GM21526 (cell line): ENCODE results near the gene UMODL1.

Experiments used
- ATAC-seq: cut with Tn5 transposase; IDR thresholded peaks from one replicate; pipeline ENCODE4 v1.9.1; 2021; ENCODE audit warnings: moderate library complexity; ENCODE audit not compliant: unreplicated experiment, low FRiP score

Gene UMODL1

DNA sequence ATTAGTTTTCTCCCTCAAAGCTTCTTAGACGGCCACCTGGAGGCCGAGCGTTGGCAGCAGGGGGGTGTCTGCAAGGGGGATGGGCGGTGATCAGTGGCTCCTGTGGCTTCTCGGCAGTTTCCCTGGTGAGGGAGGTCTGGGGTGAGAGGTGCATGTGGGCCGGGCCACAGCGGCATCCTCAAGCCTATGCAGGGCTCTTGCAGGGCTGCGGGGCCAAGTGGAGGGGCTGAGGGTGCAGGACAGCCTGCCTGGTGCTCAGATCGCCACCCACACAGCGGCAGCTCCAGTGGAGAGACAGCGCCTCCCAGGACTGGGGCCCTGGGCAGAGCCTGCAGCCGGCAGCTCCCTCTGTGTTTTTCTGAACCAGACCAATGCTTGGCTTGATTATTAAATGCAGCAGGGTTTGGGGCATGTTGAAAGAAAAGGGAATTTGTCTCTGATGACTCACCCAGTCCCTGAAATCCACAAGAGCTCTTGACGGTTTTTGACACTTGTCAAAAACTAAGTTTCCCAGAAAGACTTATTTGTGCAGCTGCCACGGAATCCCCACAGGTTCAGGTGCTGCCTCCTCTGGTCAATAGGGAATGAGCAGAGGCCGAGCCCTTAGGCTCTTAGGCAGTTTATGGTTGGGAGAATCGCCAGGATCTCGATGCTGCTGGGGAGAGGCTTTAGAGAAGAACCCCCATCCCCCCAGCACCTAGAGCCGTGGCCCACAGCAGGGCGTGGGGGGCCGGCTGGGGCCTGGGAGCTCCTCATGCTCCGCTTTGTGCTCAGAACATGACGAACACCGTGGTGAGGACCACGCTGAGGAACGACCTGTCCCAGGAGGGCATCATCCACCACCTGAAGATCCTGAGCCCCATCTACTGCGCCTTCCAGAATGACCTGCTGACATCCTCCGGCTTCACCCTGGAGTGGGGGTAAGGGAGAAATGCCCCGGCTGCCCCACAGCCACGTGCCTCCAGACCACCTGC is 54.7 kb downstream of the UMODL1 start:
- ATAC-seq, result no peak

DNA sequence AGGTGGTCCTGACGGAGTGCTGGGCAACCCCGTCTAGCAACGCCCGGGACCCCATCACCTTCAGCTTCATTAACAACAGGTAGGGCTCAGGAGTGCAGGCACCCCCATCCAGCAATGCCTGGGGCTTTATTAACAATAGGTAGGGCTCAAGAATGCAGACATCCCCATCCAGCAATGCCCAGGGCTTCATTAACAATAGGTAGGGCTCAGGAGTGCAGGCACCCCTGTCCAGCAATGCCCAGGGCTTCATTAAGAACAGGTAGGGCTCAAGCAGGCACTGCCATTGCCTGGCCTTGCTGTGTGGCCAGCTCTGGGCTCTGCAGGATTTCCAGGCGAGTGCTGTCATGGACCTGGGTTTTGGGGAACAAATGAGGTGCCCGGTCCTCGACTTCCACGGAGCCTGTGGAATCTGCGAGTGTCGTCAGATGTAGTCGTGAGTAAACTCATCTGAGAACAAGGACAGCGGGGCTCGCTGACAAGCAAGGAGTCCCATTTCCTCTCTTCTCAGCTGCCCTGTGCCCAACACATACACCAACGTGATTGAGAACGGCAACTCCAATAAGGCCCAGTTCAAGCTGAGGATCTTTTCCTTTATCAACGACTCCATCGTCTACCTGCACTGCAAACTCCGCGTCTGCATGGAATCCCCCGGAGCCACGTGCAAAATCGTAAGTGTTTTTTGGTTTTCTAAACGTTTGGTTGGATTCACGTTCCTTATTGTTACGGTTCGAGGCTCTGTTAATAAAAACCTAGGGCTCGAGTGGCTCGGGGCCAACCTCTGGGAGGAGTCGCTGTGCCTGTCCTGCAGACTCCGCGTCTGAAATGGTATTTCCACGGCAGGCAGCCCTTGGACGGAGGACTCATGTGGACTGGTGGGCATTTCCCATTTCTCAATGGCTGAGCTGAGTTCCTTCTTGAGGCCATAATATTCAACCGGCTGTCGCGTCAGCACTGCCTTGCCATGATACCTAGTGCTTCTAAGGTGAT is 56.3 kb downstream of the UMODL1 start:
- ATAC-seq, result no peak

DNA sequence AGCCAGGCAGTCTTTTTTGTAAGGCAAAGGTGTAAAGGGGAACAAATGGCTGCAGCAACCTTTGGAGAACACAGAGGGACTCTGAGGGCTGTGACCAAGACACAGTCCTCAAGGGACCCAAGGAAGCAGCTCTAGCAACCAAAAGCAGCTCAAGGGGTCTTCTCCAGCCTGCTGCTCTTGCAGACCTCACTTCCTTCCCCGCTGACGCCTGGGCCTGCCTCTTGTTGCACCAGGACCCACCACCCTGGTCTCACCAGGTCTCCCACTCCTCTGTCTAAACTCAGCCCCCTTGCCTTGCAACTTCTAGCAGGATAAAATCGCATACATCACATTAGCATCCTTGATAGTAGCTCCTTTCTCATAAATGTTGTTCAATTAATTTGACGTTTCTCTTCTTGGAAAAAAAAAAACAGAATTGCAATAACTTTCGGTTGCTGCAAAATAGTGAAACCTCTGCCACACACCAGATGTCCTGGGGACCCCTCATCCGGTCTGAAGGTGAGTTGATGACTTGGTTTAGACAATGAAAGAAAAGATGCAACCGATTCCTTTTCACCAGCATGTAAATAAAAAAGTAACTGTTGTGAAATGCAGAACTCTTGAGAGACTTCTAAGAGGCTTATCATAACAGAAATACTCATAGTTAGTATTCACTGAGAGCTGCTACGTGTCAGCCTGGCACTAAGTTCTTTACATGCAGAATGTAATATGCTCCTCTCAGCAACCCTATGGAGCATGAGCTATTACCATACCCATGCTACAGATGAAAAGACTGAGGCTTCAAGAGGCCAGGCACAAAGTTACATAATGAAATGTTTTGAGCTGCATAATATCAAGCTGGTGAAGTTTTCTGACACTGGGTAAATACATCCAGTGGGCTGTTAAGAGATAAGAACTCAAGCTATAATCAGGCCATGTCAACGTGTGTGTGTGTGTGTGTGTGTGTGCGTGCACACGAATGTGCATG is 58.5 kb downstream of the UMODL1 start:
- no peak for ATAC-seq

DNA sequence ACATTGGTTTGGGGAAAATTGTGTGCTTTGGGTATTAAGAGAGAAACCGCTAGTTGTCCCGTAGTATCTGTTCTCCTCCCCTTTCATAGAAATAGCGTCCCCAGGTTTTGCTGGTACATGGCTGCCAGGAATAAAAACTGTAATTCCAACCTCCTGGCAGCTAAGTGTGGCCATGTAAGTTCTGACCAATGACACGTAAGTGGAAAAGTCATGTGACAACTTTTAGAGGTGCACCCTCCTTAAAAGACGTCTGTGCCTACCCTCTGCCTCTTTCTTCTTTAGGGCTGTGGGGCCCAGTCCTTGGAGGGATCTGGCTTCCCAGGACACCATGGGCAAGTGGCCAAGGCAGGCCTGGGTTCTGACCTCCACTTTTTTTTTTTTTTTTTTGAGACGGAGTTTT is 59.3 kb downstream of the UMODL1 start:
- ATAC-seq, result no peak

DNA sequence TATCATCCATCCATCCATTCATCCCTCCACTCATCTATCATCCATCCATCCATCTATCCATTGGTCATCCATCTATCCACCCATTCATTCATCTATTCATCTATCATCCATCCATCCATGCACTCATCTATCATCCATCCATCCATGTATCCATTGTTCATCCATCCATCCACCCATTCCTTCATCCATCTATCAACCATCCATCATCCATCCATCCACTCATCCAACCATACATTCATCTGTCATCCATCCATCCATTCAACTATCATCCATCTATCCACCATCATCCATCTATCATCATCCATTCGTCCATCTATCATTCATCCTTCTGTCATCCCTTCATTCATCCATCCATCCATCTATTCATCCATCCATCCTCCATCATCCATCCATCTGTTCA is 61.1 kb downstream of the UMODL1 start:
- no peak for ATAC-seq

DNA sequence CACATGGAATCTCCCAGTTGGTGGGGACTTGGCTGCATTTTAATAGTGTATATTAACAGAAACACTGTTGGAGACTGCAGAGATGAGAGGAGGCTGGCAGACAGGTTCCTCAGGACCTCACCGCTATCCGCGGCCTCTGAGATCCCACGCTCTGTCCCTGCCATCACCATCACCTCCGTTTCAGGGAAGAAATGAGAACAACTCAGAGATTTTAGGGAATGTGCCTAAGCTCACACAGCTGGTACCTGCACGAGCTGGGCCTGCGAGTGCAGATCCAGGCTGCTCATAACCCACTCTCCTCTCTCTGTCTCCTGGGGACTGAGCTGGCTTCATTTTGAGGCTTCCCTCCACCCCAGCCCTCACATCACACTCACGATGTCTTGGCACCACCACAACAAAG is 62.0 kb downstream of the UMODL1 start:
- ATAC-seq, result no peak

DNA sequence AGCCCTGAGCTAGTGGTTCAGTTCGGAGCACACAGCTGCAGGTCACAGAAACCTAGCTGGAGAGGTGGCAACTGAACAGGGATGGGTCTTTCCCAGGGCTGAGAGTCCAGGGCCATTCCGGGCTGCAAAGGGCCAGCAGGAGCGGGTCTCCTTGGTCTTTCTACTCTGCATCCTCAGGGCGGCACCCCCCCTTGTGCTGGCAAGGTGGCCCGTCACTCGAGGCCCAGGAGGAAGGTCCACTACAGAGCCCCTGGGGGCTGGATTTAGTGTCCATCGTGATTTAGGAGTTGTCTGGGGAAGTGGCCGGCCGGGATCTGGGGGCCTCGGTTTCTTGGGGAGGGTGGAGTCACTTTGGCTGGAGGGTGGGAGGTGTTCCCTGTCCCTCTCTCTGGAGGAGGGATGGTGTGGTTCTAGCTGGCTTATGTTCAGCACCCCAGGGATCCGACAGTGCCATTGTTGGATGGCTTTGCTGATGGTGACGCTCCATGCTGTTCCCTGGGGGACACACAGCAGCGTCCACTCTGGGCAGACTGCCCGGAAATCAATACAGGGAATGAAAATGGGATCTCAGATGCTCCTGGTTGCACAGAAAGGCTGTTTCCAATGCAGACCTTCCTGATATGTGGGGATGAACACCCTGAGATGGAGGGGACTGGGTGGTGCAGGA is 64.4 kb downstream of the UMODL1 start:
- ATAC-seq, result no peak

DNA sequence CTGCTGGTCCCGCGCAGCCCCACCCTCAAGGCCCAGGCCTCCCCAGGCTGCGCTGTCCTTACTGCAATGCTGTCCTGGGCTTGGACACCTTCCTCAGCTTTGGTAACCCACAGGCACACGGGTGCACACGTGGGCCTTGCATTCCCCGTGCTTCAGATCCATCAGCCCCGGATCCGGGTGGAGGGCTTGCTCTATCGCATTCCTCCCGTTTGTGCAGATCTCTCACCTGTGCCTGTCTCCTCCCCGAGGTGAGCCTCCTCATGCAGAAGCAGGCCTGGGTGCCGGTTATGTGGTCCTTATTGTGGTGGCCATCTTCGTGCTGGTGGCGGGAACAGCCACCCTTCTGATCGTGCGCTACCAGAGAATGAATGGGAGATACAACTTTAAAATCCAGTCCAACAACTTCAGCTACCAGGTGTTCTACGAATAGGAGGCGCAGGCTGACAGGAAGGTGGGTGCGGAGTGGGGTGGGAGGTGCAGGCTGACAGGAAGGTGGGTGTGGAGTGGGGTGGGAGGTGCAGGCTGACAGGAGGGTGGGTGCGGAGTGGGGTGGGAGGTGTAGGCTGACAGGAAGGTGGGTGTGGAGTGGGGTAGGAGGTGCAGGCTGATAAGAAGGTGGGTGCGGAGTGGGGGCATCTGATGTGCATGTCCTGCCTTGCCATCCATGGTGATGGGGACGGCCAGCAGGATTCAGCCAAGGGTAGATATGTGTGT is 66.2 kb downstream of the UMODL1 start:
- ATAC-seq, result no peak

DNA sequence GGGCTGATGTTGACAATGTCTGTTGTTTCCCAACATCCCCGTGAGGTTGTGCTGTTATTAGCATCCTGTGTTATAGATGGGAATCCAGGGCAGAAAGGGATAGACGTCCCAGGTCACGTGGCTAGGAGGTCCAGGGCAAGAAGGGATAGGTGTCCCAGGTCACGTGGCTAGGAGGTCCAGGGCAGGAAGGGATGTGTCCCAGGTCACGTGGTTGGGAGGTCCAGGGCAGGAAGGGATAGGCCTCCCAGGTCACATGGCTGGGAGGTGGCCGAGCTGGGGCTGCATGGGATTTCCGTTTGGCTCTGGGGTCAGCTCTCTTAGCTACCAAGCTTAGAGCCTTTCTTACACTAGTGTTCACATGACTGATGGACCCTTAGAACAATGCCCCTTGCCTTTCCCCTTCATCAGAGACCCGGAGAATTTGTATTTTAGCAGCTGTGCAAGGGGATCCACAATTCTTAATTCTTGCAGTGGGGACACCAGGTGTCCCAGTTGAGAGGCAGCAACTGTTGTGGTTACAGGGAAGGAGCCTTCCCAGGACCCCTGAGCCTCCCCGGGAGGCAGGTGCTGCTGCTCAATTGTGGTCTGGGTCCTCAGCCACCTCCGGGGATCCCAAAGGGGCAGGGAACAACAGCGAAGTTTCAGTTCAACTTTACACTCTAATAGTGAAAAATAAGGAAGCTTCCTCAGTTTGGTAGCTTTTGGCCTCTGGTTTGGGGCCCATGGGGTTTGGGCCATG is 69.2 kb downstream of the UMODL1 start:
- no peak for ATAC-seq

DNA sequence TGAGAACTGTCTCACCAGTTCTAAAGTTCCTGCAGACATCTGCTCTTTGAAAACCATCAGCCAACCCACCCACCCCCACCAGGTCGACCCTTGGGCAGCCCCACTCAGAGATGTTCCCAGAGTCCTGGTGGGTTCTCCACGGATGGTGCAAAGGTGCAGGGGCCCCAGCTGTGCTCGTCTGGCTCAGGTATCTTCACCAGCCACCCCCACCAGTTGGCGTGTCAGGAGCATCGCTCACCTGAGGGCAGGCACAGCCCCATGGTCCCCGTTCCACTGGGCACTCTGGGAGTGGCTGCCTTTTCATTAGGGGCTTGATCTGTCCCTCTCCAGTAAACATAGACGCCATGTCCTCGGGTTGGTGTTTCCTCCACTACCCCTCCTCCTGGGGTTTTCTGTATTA is 70.5 kb downstream of the UMODL1 start:
- no peak for ATAC-seq

DNA sequence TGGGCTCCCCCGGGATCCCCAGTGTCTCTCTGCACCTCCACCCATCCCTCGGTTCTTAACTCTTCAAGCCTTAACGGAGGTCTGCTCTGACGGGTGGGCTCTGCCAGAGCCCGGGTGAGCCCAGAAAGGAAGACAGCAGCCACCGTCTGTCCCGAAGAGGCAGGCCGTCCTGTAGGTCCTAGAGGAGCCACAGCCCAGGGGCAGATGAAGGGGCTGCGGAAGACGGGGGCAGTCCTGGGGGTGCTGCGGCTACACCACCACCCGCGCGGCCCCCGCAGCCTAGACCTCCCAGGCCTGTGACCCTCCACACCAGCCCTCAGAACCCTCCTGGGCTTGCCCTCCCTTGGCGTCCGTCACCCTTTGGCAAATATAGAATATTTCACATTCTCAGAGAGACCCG is 71.0 kb downstream of the UMODL1 start:
- no peak for ATAC-seq

DNA sequence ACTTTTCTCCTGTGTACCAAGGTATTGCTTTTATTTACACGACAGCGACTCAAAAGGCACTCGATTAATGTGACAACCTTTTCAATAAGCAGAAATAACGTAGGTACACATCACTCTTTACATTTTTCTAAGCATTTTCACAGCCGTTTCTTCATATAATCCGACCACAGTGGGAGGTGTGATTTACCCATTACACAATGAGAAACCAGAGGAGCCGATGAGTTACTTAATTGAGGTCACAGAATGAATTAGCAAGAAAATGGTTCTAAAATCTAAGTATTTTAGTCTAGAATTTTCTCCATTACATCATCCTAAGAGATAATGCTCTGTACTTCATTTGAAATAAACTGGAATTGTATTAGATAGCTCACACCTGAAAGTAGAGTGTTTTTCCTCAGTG is 71.5 kb downstream of the UMODL1 start:
- no peak for ATAC-seq

DNA sequence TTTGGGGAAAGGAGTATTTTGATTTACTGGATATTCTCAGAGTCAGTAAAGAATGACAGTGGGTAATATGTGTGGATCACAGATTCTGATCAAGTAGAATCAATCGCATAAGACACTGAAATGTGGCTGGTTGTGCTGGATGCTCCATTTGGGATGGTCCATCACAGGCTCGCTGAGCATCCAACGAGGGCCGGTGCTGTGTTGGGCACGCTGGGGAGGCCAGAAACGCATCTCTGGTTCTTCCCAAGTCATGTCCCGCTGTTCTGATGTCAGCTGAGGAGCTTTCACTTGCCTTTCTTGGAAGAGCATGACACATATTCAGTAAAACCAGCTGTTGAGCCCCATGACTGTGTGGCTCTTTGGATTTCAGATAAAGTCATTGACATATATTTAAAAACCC is 72.0 kb downstream of the UMODL1 start:
- no peak for ATAC-seq

DNA sequence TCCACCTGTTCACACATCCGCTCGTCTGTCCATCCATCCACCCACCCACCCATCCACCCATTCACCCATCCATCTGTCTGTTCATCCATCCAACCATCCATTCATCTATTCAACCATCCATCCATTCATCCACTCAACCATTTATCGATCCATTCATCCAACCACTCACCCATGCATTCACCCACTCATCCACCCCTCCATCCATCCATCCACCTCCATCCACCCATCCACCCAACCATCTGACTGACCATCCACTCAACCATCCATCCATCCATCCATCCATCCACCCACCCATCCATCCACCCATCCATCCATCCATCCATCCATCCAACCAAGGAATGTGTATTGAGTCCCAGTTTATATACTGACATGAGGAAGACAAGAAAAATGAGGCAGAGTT is 73.1 kb downstream of the UMODL1 start:
- no peak for ATAC-seq

DNA sequence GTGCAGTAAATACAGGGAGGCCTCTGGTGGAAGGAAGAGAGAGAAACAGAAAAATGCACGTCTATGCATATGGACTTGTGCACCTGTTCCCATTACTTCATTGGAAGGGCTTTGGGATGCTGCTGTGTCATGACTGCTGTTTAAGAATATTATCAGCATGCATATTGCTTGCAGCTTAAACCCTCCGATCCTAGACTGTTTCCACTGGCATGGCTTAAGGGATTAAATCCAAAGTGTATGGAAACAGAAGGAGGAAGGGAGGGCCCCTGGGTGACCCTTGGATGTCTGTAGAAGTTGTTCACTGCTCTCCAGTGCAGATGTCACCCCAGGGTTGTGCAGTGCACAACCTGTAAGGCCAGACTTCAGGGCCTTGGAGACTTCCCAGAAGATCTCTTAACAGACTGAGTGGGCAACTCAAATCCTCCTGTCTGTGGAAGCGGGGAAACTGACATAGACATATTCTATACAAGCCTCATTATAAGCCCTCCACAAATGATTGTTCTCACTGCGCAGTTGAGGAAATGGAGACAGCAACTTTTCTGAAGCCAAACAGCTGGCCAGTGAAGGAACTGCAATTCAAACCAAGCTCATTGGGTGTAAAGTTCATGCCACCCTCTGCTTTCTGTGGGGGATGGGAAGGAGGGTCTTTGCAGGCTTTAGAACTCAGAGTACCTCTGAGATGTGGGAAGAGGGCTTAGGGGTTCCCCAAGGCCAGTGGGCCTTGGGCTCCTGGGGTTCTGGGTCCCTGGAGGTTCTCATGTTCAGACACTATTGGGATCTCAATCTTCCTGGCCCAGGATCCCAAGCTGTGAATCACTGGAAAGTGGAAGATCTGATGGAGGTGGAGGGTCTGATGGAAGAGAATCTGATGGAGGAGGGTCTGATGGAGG is 73.8 kb downstream of the UMODL1 start:
- ATAC-seq, result no peak

DNA sequence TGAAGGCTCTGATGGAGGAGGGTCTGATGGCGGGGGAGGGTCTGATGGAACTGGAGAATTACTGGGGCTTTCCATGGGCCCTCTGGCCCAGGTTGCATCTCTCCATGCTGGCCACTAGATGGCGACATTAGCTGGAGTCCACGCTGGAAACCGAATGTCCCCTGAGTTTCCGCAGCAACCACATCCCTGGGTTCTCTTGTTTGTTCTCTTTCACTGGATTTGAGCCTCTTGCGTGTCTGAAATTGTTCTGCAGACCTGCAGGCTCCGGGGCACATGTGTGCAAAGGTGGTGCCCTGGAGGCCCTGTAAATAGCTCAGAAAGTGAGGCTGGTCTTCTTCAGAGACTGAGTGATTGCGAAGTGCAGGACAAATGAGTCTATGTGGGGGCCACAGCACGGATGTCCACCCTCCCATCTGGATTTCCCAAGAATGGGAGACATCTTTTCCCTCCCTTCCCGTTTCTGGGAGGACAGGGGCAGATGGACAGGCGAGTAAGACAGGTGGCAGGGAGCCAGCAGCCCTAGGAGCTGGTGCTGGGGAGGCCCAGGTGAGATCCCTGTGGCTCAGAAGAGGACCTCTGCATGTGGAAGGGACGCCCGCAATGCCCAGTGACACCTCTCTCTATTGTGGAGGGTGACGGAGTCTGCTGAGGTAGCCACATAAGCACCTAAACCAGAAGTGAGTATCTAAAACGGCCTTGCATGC is 74.6 kb downstream of the UMODL1 start:
- no peak for ATAC-seq
